Smooth muscle cell (in vitro differentiated cells): ENCODE data around the gene ROBO1. TPM values are rescaled to one million over a fixed set of nuclear protein-coding genes. Genes with fewer than 3 reads are reported as not detected.

Experiments used
- DNase-seq: peaks from one replicate; lab custom pipeline; 2025; ENCODE audit not compliant: unreplicated experiment; lab: John Stamatoyannopoulos, UW
- H2AFZ ChIP-seq: fragments of 200-600 bp; sonication (generic); 2 replicates; pipeline ENCODE4 v1.6.0; 2016; ENCODE audit warnings: antibody characterized with exemption, low read depth, mild to moderate bottlenecking
- H3F3A ChIP-seq: fragments of 200-600 bp; sonication (generic); 2 replicates; pipeline ENCODE4 v1.6.0; 2017; ENCODE audit warnings: antibody characterized with exemption, low read depth
- H3K27ac ChIP-seq: fragments of 200-600 bp; sonication (generic); 2 replicates; pipeline ENCODE4 v1.5.1; 2016; ENCODE audit warnings: low read depth, mild to moderate bottlenecking
- H3K27me3 ChIP-seq: fragments of 200-600 bp; sonication (generic); 2 replicates; pipeline ENCODE4 v1.6.1; 2016; ENCODE audit warnings: low read depth, mild to moderate bottlenecking
- H3K36me3 ChIP-seq: fragments of 200-600 bp; sonication (generic); 2 replicates; pipeline ENCODE4 v1.5.1; 2016; ENCODE audit warnings: low read depth
- H3K4me1 ChIP-seq: fragments of 200-600 bp; sonication (generic); 2 replicates; pipeline ENCODE4 v1.5.1; 2016; ENCODE audit warnings: low read depth
- H3K4me2 ChIP-seq: fragments of 200-600 bp; sonication (generic); 2 replicates; pipeline ENCODE4 v1.6.0; 2016; ENCODE audit warnings: mild to moderate bottlenecking
- H3K4me3 ChIP-seq: fragments of 200-600 bp; sonication (generic); 2 replicates; pipeline ENCODE4 v1.5.1; 2016; ENCODE audit warnings: mild to moderate bottlenecking
- H3K79me2 ChIP-seq: fragments of 200-600 bp; sonication (generic); 2 replicates; pipeline ENCODE4 v1.6.0; 2016; ENCODE audit warnings: low read depth, mild to moderate bottlenecking
- H3K9ac ChIP-seq: fragments of 200-600 bp; sonication (generic); 2 replicates; pipeline ENCODE4 v1.6.0; 2016; ENCODE audit warnings: low read depth
- H3K9me3 ChIP-seq: fragments of 200-600 bp; sonication (generic); replicated peaks from 2 replicates; pipeline ENCODE4 v1.5.1; 2016; ENCODE audit warnings: low read depth
- H4K20me1 ChIP-seq: fragments of 200-600 bp; sonication (generic); 2 replicates; pipeline ENCODE4 v1.6.0; 2016; ENCODE audit warnings: low read depth
- CTCF ChIP-seq: fragments of 200-600 bp; sonication (generic); IDR thresholded peaks from 2 replicates; pipeline ENCODE4 v1.5.1; 2017; ENCODE audit warnings: borderline replicate concordance, mild to moderate bottlenecking, antibody characterized with exemption; ENCODE audit not compliant: insufficient read depth, poor library complexity, severe bottlenecking
- WGBS: methylation state at CpG from one replicate; pipeline ENCODE4 v1.1.7; 2016; ENCODE audit warnings: low lambda C conversion rate; 5-methylcytosine and 5-hydroxymethylcytosine counted together
- polyA plus RNA-seq: library from polyadenylated mRNA; unstranded; fragments of >200 nt; fragmentation: Nextera tagmentation; extraction: Ambion mirVana; gene quantifications from 2 replicates; pipeline ENCODE4 v1.2.1, GENCODE V29; 2016
- total RNA-seq: library from RNA; depleted of rRNA; stranded (reverse); fragments of >200 nt; gene quantifications from 2 replicates; pipeline ENCODE4 v1.2.3, GENCODE V29; 2014

ROBO1 gene
- total and polyA plus RNA-seq, 2 experiments from 2014 or later: 30.5 to 79.5 TPM

GRCh38 chr3:79230266-79230665 is 537.5 kb downstream of the ROBO1 start:
- H3K79me2 ChIP-seq: no peaks in the 10 kb centered on the region
- no peaks in the 10 kb centered on the region for H3K4me1 ChIP-seq
- no peak overlapping the region for H2AFZ ChIP-seq
- no peak for TF ChIP-seq CTCF
- no peaks in the 10 kb centered on the region for H3K27me3 ChIP-seq
- WGBS: 88% methylated on average over 1 of the region's 1 CpG
- H3K4me2 ChIP-seq: no peak overlapping the region
- H3K27ac ChIP-seq: no peak overlapping the region
- H3K9ac ChIP-seq: no peak overlapping the region
- H4K20me1 ChIP-seq: no peaks in the 10 kb centered on the region
- H3K36me3 ChIP-seq: no peaks in the 10 kb centered on the region
- no peaks in the 10 kb centered on the region for H3F3A ChIP-seq
- no peaks in the 10 kb centered on the region for H3K9me3 ChIP-seq
- no peak overlapping the region for H3K4me3 ChIP-seq
- no peak for DNase-seq

- H3K9me3 ChIP-seq: no peaks in the 10 kb centered on the region
- H3K4me3 ChIP-seq: no peak overlapping the region
- H3K9ac ChIP-seq: no peak overlapping the region
- no peaks in the 10 kb centered on the region for H3K27me3 ChIP-seq
- H3K4me2 ChIP-seq: no peak overlapping the region
- H2AFZ ChIP-seq: no peak overlapping the region
- H3K4me1 ChIP-seq: no peaks in the 10 kb centered on the region
- no peaks in the 10 kb centered on the region for H3K79me2 ChIP-seq
- no peak for DNase-seq
- H3K27ac ChIP-seq: no peak overlapping the region
- TF ChIP-seq CTCF: no peak
- H3K36me3 ChIP-seq: no peaks in the 10 kb centered on the region
- no peaks in the 10 kb centered on the region for H4K20me1 ChIP-seq
- 78% methylated on average over 2 of the region's 2 CpGs for WGBS
- no peaks in the 10 kb centered on the region for H3F3A ChIP-seq
Observed at GRCh38 chr3:79217096-79217495, 550.7 kb downstream of the ROBO1 start.

- no peaks in the 10 kb centered on the region for H3K4me1 ChIP-seq
- no peak overlapping the region for H3K9ac ChIP-seq
- no peak for DNase-seq
- no peak overlapping the region for H2AFZ ChIP-seq
- H3K9me3 ChIP-seq: no peaks in the 10 kb centered on the region
- H3K36me3 ChIP-seq: no peaks in the 10 kb centered on the region
- no peaks in the 10 kb centered on the region for H3F3A ChIP-seq
- no peaks in the 10 kb centered on the region for H3K79me2 ChIP-seq
- no peak overlapping the region for H3K4me2 ChIP-seq
- no peak for TF ChIP-seq CTCF
- WGBS: 70% methylated on average over 4 of the region's 4 CpGs
- no peaks in the 10 kb centered on the region for H4K20me1 ChIP-seq
- no peak overlapping the region for H3K27ac ChIP-seq
- H3K4me3 ChIP-seq: no peak overlapping the region
- no peaks in the 10 kb centered on the region for H3K27me3 ChIP-seq
Observed at GRCh38 chr3:79215286-79215685, 552.5 kb downstream of the ROBO1 start.

- Histone ChIP-seq H3K27me3 (no peaks in the 10 kb centered on the region), H3K79me2 (no peaks in the 10 kb centered on the region), H3K4me3 (no peak overlapping the region), H3K9ac (no peak overlapping the region), H3K27ac (no peak overlapping the region), H3K9me3 (no peaks in the 10 kb centered on the region), H3K4me2 (no peak overlapping the region), H2AFZ (no peak overlapping the region), H3K36me3 (no peaks in the 10 kb centered on the region), H3K4me1 (no peaks in the 10 kb centered on the region), H3F3A (no peaks in the 10 kb centered on the region), H4K20me1 (no peaks in the 10 kb centered on the region)
- WGBS: 71% methylated on average over 12 of the region's 12 CpGs
- TF ChIP-seq CTCF: no peak
- no peak for DNase-seq
Observed at GRCh38 chr3:79211586-79212359, 556.0 kb downstream of the ROBO1 start.
